Hepatocyte (in vitro differentiated cells): Measurements from ENCODE around the gene SPHK2.

Experiments
- EZH2 ChIP-seq: fragments of 200-600 bp; sonication (generic); IDR thresholded peaks from 2 replicates; pipeline ENCODE4 v1.6.1; 2016; ENCODE audit warnings: antibody characterized with exemption, mild to moderate bottlenecking, borderline replicate concordance
- TF ChIP-seq, protein P1 (sequence below): fragments of 200-600 bp; sonication (generic); IDR thresholded peaks from 2 replicates; pipeline ENCODE4 v1.5.1; 2016; ENCODE audit warnings: antibody characterized with exemption, mild to moderate bottlenecking; ENCODE audit not compliant: poor library complexity

DNA sequence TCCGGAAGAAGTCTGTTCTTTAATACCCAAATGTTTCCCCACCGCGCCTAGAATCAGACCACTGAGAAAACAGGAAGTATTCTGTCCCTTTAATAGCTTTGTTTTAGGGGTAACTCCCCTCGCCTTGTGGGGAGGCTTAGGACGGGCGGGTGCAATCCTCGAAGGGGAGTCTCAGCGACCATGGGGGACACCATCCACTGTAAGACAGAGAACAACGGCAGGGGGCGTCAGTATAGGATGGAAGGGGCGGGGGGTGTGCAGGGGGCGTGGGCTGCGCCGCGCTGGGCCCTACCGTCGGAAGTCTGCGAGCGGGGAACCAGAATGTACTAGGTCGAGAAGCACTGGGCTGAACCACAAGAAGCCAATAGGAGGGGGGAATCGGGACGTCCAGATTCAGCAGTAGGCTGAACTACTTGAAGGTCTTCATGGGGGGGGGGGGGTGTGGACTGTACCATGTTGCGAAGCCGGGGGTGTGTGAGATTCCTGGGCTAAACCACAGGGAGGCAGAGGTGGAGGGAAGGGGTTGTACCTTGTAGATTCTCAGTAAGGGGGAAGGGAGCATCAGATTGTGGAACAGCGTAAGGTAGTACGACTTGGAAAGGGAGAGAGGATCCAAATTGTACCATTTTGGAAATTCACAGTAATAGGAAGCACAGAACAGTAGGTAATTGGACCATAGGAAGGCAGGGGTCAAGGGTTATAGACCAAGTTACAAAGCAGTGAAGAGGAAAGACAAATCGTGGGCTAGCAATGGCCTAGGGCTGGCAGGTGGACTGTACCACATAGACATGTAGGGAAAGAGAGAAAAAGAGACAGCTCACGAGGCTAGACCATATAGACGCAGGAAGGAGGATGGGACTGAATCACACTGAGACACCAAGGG is 18.9 kb downstream of the SPHK2 start:
- TF ChIP-seq, protein P1, sequence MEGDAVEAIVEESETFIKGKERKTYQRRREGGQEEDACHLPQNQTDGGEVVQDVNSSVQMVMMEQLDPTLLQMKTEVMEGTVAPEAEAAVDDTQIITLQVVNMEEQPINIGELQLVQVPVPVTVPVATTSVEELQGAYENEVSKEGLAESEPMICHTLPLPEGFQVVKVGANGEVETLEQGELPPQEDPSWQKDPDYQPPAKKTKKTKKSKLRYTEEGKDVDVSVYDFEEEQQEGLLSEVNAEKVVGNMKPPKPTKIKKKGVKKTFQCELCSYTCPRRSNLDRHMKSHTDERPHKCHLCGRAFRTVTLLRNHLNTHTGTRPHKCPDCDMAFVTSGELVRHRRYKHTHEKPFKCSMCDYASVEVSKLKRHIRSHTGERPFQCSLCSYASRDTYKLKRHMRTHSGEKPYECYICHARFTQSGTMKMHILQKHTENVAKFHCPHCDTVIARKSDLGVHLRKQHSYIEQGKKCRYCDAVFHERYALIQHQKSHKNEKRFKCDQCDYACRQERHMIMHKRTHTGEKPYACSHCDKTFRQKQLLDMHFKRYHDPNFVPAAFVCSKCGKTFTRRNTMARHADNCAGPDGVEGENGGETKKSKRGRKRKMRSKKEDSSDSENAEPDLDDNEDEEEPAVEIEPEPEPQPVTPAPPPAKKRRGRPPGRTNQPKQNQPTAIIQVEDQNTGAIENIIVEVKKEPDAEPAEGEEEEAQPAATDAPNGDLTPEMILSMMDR: peak; percentile 25
- TF ChIP-seq EZH2: no peak
